ENCODE results near the gene MBTPS2.

The MBTPS2 gene

GRCh38 chrX:21933077-21933476, 93.7 kb downstream of the MBTPS2 start:
- Histone ChIP-seq H3K4me3 (ENCODE audit: severe bottlenecking) (no peak overlapping the region), H3K36me3 (ENCODE audit: low read depth) (no peaks in the 10 kb centered on the region), H3K27me3 (ENCODE audit: insufficient read depth, poor library complexity, severe bottlenecking) (no peaks in the 10 kb centered on the region), H3K27ac (ENCODE audit: poor library complexity, severe bottlenecking) (peak overlapping the region; percentile 91), H3K9me3 (ENCODE audit: severe bottlenecking) (no peaks in the 10 kb centered on the region), H3K4me1 (ENCODE audit: insufficient read depth, poor library complexity, severe bottlenecking) (peaks cover 19% of the 10 kb centered on the region)
- ATAC-seq (ENCODE audit: low read depth) (no peak), DNase-seq (ENCODE audit: low spot score) (no peak)
- TF ChIP-seq, protein P1, sequence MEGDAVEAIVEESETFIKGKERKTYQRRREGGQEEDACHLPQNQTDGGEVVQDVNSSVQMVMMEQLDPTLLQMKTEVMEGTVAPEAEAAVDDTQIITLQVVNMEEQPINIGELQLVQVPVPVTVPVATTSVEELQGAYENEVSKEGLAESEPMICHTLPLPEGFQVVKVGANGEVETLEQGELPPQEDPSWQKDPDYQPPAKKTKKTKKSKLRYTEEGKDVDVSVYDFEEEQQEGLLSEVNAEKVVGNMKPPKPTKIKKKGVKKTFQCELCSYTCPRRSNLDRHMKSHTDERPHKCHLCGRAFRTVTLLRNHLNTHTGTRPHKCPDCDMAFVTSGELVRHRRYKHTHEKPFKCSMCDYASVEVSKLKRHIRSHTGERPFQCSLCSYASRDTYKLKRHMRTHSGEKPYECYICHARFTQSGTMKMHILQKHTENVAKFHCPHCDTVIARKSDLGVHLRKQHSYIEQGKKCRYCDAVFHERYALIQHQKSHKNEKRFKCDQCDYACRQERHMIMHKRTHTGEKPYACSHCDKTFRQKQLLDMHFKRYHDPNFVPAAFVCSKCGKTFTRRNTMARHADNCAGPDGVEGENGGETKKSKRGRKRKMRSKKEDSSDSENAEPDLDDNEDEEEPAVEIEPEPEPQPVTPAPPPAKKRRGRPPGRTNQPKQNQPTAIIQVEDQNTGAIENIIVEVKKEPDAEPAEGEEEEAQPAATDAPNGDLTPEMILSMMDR (IDR thresholded peaks at IDR 0.05; ENCODE audit: poor library complexity, severe bottlenecking) = no peak

DNA sequence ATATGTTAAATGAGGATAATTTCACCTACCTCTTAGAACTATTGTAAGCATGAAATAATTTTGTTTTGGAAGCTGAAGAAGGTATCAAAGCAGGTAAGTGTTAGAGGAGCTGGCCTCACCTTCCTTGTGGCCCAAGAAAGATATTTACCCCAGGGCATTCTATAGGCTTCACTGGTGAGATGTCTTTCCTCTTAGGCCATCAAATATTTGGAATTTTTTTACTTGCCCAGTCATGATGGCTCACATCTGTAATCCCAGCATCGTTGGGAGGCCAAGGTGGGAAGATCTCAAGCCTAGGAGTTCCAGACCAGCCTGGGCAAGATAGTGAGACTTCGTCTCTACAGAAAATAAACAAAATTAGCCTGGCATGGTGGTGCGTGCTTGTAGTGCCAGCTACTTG, 95.0 kb downstream of the MBTPS2 start:
- H3K9me3 ChIP-seq (ENCODE audit: severe bottlenecking) = no peaks in the 10 kb centered on the region
- no peaks in the 10 kb centered on the region for H3K36me3 ChIP-seq (ENCODE audit: low read depth)
- H3K27me3 ChIP-seq (ENCODE audit: insufficient read depth, poor library complexity, severe bottlenecking) = no peaks in the 10 kb centered on the region
- H3K4me1 ChIP-seq (ENCODE audit: insufficient read depth, poor library complexity, severe bottlenecking) = peaks cover 19% of the 10 kb centered on the region
- peak overlapping the region; percentile 91 for H3K27ac ChIP-seq (ENCODE audit: poor library complexity, severe bottlenecking)
- peak; percentile 65 for ATAC-seq (ENCODE audit: low read depth)
- TF ChIP-seq, protein P1 (IDR thresholded peaks at IDR 0.05; ENCODE audit: poor library complexity, severe bottlenecking) = no peak
- no peak overlapping the region for H3K4me3 ChIP-seq (ENCODE audit: severe bottlenecking)
- DNase-seq (ENCODE audit: low spot score) = no peak

All from RWPE2 (cell line).